HG02870 (cell line): ENCODE measurements around the gene UQCRC2.
"Not testable (repeated sequence)": the region's sequence is repeated elsewhere in the genome, so short reads cannot be mapped to it uniquely, and the experiment has no call there.

ENCODE experiments used
- ATAC-seq: cut with Tn5 transposase; IDR thresholded peaks from one replicate; pipeline ENCODE4 v1.9.1; 2021; ENCODE audit warnings: mild to moderate bottlenecking, moderate library complexity; ENCODE audit not compliant: unreplicated experiment

The UQCRC2 gene

DNA sequence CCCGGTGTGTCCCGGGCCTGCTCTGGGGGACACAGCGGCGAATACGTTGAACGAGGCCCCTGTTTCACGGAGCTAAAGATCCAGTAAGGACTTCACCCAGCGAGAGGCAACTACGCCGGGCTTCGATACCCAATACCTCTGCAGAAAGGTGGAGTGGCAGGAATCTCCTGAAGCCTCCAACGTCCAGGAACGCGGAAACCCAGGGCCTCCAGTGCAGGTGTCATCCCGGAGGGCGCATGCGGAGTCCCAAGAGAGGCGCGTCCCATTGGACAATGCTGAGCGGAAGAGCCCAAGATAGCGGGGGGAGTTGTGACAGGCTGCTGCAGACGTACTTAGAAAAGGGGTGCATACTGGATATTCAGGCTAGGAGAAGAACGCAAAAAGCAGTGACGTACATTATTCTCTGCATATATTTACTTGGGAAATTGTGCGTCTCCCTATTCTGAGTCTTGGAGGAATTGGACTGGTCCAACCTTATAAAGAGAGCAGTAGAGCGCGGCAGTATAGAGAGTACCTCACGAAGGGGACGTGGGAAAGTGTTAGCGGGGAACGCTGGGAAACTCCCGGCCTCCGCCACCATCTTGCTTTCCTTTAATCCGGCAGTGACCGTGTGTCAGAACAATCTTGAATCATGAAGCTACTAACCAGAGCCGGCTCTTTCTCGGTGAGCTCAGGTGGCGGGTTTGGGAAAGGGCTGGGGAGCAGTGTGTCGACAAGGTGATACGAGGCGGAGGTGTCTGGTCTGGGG is at the start of gene UQCRC2:
Gene UQCRC2 (plus strand): TSS at position 569 of the 748 bp plus-strand sequence. CDS start 63 bp downstream, at position 632.
- ATAC-seq = peak; percentile 85

DNA sequence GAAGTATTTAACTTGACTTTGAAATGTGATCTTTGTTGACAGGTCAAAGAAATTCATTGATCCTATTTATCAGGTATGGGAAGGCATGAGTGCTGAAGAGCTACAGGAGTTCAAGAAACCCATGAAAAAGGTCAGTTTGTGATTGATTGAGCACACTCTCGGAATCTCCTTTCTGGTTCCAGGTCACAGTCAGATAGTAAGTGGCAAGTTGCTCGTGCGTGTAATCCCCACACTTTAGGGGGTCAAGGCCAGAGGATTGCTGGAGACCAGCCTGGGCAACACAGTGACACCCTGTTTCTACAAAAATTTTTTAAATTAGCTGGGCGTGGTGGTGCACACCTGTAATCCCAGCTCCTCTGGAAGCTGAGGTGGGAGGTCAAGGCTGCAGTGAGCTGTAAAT is 20.5 kb upstream of the UQCRC2 start:
- not testable (repeated sequence) for ATAC-seq

DNA sequence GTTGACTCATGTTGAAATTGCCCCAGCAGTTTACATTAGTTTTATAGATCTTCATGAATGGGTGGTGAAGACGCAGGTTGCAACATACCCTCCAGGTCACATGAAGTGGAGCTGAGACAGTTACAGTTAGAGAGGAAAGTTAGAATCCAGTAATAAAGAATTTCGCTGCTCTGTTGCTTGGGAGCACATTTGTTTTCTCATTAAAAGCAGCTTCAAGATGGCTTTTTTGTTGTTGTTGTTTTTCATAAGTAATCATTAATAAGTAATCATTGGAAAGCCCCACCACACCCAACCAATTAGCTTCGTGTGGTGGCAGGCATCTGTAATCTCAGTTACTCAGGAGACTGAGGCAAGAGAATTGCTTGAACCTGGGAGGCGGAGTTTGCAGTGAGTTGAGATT is 19.8 kb upstream of the UQCRC2 start:
- ATAC-seq = not testable (repeated sequence)

DNA sequence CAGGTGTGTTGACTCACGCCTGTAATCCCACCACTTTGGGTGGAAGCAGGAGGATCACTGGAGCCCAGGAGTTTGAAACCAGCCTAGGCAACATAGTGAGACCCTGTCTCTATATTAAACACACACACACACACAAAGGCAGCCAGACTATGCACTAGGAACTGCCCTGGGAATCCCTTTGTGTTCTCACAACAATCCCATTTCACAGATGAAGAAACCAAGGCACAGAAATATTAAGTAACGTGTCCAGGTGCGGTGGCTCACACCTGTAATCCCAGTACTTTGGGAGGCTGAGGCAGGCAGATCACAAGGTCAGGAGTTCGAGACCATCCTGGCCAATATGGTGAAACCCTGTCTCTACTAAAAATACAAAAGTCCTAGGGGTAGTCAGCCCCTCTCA is 19.4 kb upstream of the UQCRC2 start:
- not testable (repeated sequence) for ATAC-seq

DNA sequence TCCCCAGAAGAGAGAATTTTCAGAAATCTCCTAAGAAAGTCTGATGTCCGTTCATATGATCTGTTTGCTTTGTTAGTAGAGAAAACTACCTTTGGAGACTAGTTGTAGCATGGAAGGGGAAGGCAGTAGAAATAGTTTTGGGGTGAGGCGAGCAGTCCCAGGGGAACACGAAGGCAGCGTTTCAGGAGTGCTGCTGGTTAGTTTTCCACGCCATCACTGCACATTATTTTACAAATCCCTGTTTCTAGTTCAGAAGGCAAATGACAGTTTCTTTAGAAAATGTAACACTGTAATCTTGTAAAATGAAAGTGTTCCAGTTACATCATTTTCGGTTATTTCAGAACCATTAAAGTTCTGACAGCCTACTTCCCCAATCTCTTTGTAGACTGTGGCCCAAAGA is 16.9 kb upstream of the UQCRC2 start:
- not testable (repeated sequence) for ATAC-seq

DNA sequence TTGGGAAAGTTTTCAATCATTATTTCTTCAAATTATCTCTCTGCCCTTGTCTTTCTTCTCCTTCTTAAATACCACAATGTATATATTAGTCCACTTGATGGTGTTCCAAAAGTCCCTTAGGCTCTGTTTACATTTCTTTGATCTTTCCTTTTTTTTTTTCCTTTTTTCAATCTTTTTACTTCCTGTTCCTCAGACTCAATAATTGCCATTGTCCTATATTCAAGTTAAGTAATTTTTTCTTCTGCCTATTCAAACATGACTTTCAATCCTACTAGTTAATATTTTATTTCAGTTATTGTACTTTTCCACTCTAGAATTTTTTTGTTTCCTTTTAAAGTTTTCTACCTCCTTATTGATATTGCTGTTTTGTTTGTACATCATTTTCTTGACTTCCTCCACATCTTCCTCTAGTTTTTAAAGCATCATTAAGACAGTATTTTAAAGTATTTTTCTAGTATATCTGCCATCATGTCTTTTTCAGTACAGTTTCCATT is 15.8 kb upstream of the UQCRC2 start:
- no peak for ATAC-seq

DNA sequence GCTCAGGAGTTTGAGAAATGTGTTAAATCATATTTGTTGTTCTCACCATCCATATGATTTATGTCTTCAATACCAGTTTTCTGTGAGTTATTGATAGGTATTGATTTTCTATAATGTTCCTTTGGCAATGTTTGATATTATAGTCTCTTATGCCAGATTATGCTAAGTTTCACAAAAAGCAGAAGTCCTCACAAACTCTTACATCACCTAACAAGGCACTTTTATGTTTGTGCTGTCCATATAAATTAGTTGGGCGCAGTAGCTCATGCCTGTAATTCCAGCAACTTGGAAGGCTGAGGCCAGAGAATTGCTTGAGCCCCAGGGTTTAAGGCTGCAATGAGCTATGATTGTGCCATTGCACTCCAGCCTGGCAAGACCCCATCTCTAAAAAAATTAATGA is 12.6 kb upstream of the UQCRC2 start:
- ATAC-seq = no peak

DNA sequence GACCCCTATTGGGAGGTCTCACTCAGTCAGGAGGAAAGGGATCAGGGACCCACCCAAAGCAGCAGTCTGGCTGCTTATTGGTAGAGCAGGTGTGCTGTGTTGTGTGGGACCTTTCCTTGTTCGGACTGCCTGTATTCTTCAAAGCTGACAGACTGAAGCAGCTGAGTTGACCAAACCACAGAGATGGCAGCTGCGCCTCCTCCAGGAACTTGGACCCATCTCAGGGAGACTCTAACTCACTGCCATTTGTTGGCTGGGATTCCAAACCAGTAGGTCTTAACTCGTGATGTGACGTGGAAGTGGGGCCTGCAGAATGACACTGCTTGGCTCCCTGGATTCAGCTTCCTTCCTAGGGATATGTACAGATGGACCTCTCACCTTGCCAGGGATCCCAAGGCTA is 9.6 kb upstream of the UQCRC2 start:
- no peak for ATAC-seq

DNA sequence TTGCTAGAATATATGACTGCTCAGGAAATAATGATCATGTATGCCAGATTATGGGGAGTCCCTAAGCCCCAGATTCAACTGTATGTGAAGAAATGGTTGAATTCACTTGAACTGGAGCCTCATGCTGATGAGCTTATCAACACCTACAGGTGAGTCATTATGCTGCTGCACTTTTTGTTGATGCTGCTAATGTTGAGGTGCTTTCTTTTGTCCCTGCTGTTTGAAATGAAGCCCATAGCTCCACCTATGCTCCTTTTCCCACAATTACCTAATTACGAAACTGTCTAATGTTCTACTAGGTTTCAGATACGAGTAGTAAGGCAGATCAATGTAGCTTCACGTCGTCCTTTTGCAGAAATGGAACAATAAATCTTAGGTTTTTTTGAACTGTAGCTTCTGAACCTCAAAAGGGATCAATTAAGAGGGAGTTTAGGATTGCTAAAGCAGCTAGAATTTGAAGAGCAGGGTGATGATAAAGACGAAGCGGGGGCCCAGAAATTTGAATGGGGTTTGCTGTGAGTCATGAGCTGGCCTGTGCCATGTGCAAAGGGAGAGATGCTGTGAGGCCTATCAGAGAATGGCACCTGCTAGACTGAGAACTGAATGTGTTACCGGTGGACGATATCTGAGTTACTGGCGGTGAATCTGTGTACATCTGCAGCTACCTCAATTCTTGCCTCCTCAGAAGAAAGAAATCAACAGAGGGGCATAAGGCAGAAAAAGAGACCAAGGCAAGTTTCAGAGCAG is 6.1 kb upstream of the UQCRC2 start:
- ATAC-seq = no peak

DNA sequence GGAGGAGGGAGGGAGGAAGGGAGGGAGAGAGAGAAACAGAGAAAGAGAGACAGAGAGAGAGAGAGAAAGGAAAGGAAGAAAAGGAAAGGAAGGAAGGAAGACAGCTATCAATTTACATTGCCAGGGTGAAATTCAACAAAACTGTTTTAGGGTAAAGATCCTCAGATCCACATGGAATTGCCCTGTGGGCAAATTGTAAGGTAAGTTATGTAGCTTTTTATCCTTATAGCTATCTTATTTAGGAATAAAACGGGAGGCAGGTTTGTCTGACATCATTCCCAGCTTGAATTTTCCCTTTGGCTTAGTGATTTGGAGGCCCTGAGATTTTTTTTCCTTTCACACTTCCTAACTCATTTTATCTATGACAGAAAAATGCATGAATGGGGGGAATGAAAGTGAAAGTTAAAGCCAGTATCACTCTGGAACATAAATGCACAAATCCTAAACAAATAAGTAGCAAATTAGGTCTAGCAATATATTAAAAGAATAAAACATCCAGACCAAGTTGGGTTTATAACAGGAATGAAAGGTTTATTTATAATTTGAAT is 3.4 kb upstream of the UQCRC2 start:
- ATAC-seq = no peak

DNA sequence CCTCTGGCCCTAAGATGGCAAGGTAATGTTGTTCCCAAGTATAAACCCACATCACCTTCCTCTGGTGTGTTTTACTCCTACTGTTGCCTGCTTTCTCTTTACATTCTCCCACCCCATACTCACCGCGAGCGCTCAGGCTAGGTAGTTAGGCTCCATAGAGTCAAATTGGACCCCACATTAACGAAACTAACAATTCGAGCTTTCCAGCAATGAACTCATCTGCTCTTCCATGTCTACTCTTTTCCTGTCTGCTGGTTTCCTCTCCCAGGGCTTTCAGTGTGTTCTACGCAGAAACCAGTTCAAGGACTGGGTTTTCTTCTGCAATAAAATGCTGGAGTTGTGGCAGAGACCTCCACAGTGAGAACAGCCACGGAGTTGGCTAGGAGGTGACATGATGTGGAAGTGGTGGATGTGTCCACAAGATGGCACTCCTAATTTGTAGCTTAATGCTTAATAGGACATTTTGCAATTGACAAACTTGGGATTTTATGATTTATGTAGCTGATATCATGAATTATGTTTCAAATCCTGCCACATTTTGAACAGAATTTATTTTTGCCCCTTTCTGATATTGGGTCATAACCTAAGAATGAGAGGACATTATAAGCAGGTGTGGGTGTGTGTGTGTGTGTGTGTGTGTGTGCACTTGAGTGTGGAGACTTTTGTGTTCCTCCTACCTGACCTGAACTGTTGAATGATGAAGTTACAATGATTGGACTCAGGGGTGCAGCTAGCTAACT is 2.2 kb upstream of the UQCRC2 start:
- ATAC-seq = no peak

DNA sequence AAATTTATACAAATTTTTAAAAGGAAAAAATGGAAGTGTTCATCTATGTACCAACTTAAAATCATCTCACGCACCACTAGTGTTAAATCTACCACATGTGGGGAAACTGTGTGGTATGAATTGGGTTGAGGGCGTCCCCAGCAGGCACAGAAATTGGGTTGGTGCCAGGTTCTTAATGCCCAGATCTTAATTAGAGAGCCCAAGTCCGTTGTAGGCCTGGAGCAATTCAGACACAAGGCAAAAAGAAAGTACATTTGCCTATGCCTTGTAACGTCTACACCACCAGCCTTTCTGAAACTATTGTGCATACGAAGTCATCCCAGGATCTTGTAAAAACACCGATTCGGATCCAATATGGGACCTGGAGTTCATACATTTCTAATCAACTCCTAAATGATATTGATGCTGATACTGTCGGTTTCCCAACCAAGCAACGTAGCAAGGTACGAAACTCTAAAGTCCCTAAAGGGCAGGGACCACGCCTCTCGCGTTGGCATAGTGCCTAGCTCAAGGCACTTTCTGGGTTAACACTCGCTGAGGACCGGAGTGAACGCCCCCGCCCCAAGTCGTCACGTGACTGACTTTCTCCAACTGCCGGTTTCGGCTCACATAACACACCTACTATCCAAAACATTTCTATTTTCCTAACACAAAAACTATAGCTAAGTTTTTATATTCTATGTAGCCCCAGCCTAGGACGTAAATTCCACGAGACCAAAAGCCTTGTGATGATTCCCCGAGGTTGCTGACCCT is 945 bp upstream of the UQCRC2 start:
- no peak for ATAC-seq

DNA sequence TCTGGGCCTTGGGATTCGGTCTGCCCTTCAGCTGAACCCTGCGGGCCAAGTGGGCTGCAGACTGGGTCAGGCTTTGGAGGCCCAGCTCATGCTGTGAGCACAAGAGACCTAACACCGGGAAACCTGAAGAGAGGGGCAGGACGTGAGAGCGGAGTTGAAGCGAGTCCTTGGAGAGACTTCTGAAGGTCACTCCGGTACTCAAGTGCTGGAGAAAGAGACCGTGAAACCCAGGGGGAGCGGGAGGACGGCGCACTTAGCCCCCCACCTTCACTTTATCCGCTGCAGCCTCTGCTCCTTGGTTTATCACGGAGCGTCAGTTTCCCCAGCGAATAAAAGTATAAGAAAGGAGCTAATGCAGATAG is 361 bp downstream of the UQCRC2 start:
- peak; percentile 7 for ATAC-seq

DNA sequence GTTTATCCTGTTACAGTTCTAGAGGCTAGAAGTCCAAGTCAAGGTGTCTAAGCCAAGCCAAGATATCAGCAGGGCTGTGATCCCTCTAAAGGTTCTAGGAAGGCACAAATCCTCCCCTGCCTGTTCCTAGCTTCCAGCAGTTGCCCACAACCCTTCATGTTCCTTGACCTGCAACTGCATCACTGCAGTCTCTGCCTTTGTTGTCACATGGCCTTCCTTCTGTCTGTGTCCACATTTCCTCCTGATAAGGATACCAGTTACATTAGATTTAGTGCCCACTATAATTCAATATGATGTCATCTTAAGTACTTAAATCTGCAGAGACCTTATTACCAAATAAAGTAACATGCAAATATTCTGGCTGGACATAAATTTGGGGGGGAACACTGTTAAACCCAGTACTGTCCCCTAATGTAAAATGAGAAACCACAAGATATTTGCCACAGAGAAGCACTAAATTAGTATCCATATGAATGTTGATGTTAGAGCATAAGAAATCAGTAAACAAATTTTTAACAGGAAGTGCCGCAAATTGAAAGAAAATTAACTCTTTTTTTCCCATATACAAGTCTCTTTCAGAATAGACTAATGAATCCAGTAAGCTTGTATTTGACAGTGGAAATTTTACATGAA is 4.7 kb downstream of the UQCRC2 start:
- ATAC-seq = no peak

DNA sequence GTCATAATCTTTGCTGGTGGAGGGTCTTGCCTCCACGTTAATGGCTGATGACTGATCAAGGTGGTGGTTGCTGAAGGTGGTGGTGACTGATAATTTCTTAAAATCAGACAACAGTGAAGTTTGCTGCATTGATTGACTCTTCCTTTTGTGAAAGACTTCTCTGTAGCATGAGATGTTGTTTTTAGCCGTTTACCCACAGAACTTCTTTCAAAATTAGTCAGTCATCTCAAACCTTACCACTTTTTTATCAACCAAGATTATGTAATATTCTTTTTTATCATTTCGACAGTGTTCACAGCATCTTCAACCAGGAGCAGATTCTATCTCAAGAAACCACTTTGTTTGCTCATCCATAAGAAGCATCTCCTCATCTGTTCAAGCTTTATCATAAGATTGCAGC is 5.9 kb downstream of the UQCRC2 start:
- ATAC-seq = no peak

DNA sequence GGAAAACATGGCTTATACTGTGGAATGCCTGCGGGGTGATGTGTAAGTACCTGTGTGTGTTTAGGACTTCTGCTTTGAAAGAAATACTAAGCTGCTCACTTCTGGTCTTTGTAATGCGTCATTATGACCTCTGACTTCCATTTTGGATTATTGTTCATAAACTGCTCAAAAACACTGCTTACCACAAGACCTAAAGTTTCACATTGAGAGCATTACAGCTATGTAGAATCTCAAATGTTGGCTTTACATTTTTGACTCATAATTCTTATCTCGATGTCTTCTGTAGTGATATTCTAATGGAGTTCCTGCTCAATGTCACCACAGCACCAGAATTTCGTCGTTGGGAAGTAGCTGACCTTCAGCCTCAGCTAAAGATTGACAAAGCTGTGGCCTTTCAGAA is 9.3 kb downstream of the UQCRC2 start:
- no peak for ATAC-seq

DNA sequence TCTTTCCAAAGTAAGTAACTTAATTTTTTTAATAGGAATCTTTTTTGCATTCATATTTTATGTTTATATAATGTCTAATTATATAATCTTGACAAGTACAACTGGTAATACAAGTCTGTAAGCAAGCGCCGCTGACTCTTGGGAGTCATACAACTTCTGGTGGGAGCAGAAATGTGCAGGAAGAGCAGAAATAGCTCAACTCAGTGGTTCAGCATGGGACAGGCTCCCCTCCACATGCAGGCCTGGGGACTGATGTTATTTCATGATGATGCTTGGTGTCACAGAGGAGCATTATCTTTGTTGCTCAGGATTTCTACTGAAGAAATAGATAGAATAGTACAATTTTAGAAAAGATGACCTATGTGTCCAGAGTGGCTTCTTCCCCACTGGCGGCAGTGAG is 10.7 kb downstream of the UQCRC2 start:
- no peak for ATAC-seq

DNA sequence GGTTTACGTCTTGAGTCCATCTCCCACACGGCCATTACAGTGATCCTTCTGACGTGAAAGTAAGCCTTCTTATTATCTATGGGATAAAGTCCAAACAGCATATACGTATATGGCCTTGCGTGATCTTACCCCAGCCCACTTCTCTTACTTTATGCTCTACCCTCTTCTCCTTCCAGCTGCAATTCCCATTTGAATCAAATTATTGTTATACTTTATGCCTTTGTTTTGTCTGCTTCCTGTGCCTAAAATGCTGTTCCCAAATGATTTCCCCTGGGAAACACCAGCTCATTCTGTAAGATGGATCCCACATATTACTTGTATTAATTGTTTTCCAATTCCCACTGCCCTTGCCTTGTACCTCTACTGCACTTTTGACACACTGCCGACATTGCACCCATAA is 11.2 kb downstream of the UQCRC2 start:
- ATAC-seq = no peak

DNA sequence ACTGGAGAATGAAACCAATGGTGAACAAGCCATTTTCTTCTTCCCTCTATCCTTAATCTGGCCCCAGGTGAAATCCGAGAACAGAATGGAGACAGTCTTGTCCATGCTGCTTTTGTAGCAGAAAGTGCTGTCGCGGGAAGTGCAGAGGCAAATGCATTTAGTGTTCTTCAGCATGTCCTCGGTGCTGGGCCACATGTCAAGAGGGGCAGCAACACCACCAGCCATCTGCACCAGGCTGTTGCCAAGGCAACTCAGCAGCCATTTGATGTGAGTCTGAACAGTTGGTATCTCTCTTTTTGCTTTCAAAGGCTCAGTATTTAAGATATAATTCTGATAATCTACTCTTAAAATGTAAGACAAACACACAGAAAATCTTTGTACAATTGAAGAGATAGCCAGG is 18.7 kb downstream of the UQCRC2 start:
- ATAC-seq = no peak

DNA sequence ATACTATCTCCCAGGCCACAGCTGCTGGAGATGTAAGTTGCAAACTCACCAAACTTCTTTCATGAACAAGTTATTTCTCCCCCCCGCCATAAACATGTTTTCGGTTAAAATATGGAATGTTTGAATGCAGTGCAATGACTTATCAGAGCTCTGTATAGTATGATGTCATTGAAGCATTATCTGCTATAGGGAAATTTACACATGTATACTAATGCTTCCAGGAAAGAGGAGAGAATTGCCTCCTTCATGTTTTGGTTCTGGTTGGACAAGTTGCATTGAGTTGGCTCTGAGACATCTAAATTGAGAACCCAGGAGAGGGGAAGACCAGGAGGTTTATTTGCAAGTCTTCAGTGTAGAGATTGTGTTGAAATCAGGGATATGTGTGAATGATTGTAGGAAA is 20.8 kb downstream of the UQCRC2 start:
- no peak for ATAC-seq
